HuH-7.5 (cell line): ENCODE measurements around the gene ADAMTS12.

Experiments used
- DNase-seq: peaks from one replicate; pipeline ENCODE4 v3.0.0; 2011; ENCODE audit warnings: low spot score

The ADAMTS12 gene

GRCh38 chr5:33800241-33800950, 91.4 kb downstream of the ADAMTS12 start:
- DNase-seq: no peak

- no peak for DNase-seq
These were observed 96.3 kb downstream of the ADAMTS12 start for GRCh38 chr5:33795496-33795895.

- no peak for DNase-seq
These were observed 97.1 kb downstream of the ADAMTS12 start for GRCh38 chr5:33794550-33795181.

GRCh38 chr5:33793836-33794549, 97.8 kb downstream of the ADAMTS12 start:
- DNase-seq: no peak

DNA sequence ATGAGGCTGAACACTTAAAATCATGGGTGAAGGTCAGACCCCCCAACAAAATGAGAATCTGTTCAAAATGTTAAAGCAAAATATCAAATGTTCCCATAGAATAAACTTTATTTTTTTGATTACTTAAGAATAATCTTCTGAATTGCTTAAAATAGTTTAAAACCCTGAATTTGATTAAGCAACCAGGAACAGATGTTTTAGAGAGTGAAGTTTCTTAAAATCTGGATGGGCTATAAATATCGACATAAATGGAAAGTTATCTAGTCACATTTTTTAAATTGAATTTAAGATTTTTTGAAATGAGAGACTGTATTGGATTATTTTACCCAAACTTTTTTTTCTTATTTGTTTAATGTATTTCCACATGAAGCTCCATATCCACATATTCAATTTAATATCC, 98.5 kb downstream of the ADAMTS12 start:
- no peak for DNase-seq

DNA sequence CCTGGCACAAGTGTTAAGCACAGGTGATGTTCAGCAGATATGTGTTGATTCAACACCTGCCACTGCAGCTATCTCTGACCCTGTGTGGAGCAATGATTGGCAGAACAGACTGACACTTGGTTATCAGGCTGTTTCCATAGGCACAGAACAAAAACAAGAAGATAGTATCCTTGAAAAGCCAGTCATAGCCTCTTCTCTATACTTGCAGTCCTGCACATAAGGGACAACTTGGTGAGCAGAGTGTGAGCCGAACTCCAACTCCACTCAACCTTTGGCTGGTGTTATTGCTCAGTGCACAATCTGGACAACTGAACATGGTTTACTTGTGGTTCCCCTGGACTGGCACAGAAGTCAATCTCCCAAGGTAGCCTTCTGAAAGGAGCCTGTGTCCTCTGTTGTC, 99.2 kb downstream of the ADAMTS12 start:
- no peak for DNase-seq

- no peak for DNase-seq
These were observed 102.2 kb downstream of the ADAMTS12 start for GRCh38 chr5:33789567-33789957.

GRCh38 chr5:33788922-33789566, 102.7 kb downstream of the ADAMTS12 start:
- DNase-seq: no peak

GRCh38 chr5:33785571-33785970, 106.2 kb downstream of the ADAMTS12 start:
- no peak for DNase-seq

- DNase-seq: no peak
These were observed 110.5 kb downstream of the ADAMTS12 start for GRCh38 chr5:33781286-33781685.

- DNase-seq: no peak
These were observed 115.6 kb downstream of the ADAMTS12 start for GRCh38 chr5:33776151-33776660.

DNA sequence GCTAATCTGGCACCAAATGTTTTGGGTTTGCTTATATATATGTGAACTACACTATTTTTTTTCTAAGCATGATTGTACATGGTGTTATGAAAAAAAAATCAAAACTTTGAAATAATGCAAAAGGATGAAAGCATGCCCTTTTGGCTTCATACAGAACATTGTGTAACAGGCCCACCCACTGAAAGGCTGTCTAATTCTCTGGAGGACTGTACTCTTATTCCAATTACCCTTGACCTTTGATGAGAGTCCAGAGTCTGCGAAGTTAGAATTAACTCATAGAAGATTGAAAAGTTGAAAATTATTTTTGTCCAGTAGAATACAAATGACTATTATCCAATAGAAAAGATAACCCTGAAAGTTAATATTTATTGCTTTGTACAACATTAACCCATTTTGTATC, 117.4 kb downstream of the ADAMTS12 start:
- DNase-seq: no peak

GRCh38 chr5:33772380-33772897, 119.4 kb downstream of the ADAMTS12 start:
- no peak for DNase-seq

GRCh38 chr5:33769968-33770367, 121.8 kb downstream of the ADAMTS12 start:
- no peak for DNase-seq

DNA sequence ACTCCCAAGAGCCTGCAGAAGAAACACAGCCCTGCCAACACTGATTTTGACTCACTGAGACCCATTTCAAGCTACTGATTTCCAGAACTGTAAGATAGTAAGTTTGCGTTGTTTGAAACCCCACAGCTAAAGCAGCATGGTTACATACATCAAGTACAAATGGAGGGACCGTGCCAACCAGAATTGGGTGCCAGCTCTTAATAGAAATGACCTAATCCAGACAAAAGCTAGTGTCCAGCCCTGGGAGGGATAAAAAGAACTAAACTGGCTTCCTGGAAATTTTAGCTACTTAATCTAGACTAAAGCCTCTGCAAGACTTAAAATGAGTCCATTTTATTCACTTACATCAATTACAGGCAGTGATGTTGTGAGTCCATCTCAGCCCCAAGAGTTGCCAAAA, 122.6 kb downstream of the ADAMTS12 start:
- DNase-seq: no peak

DNA sequence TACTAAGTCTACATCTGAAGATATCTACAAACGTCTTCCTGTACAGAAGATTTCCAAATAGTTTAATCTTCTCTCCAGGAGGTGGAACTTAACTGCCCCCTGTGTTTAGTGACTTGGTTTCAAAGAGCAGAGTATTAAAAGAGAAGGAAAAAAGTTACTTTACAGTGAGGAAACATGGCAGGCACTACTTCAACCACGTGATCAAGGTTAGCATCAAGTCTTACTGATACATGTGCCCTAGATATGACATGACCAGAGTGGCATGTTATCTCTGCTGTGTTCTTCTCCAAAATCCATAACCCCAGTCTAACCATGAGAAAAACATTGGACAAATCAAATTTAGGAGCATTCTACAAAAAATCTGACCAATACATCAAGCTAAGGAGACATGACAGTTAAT, 125.8 kb downstream of the ADAMTS12 start:
- no peak for DNase-seq

DNA sequence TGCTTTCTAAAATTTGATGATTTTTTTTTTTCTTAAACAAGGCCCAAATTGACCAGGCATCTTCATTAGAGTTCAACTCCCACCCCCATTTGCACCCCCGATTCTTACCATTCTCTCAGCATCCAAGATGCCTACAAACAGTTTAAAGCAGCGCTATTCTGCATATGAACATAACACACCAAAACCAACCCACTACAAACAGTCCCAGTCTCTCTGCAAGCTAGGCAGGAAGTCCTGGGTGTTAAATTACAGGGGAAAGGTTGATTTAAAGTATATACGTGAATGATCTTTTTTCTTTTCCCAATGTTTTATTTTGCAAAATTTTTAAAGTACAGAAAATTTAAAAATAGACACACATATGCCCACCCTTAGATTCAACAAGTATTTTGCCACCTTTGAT, 127.0 kb downstream of the ADAMTS12 start:
- no peak for DNase-seq

DNA sequence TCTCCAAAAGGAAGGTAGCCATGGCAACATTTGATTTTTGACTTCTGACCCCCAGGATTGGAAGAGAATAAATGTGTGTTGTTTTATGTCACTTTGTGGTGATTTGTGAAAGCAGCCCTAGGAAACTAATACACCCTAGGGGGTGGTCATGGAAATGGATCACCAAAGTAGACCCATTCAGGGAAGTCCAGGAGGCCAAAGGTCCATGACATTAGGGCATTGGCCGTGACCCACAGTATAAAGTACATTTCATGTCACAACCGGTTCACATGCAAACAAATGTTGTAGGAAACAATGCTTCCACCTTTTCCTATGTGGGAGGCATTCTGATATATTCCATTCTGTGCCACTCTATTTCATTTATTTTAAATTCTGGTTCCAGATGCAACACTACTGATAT, 128.4 kb downstream of the ADAMTS12 start:
- no peak for DNase-seq

DNA sequence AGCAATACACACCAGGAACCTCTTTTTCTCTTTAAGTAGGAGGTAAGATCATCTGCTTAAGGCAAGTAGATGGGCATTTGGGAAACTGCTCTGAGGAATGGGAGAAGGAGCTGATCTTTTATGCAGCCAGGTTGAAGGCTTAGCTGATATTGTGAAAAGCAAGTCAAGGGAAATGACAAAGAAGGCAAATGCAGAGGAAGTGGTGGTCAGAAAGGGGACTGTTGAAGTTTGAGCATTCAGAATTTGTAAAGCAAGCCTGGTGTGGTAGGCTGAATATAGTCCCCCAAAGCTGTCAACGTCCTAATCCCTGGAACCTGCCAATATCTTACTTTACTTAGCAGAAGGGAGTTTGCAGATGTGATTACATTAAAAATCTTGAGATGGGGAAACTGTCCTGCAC, 128.9 kb downstream of the ADAMTS12 start:
- no peak for DNase-seq

DNA sequence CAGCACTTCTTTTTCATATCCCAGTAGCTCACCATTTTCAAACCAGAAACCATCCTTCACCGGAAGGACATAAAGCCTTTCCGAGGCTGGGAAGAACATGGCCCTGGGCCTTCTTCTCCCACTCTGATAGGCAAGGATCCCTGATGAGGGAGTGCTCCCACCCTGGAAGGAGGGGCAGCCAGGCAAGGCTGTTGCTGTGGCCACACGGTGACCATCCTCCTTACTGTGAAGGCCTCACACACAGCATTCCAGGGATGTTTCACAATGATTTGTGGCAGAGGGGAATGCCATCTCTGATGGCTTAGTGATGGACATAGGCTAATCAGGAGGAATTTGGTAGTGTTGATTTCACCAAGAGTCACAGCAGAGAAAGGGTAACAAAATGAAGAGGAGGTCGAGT, 130.7 kb downstream of the ADAMTS12 start:
- no peak for DNase-seq

DNA sequence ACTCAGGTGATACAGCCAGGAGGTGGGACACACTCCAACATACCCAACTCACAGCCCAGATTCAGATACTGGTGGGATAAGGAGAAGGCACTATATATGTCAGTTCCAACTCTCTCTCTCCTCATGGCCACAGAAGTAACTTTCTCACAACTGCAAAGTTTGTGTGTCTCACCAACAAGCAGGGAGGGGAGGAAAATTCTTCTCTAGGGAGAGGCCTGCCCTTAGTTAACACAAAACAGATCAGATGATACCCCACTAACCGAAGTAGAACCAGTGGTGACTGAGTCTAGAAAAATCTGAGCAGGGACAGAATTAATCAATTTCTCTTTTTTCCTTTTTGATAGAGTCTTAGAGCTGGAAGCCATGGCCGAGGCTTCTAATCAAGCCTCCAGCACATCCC, 133.1 kb downstream of the ADAMTS12 start:
- no peak for DNase-seq

- DNase-seq: no peak
These were observed 135.3 kb downstream of the ADAMTS12 start for GRCh38 chr5:33756491-33756890.
